GM20000 (cell line): ENCODE results near the gene GPX7.

ENCODE experiments used
- DNase-seq: peaks from one replicate; pipeline ENCODE4 v3.0.0; 2012; ENCODE audit warnings: low spot score
- CTCF ChIP-seq: IDR thresholded peaks from 2 replicates; pipeline ENCODE4 v1.5.1; 2012; ENCODE audit warnings: mild to moderate bottlenecking, control low read depth; ENCODE audit errors: extremely low read depth, missing control alignments

GPX7 gene

GRCh38 chr1:52588535-52588934 is 13.6 kb upstream of the GPX7 start:
- TF ChIP-seq CTCF: no peak
- no peak for DNase-seq

GRCh38 chr1:52590266-52590665 is 11.9 kb upstream of the GPX7 start:
- DNase-seq: no peak
- no peak for TF ChIP-seq CTCF

GRCh38 chr1:52592637-52593323 is 9.4 kb upstream of the GPX7 start:
- DNase-seq: no peak
- TF ChIP-seq CTCF: no peak

GRCh38 chr1:52593495-52593894 is 8.7 kb upstream of the GPX7 start:
- no peak for TF ChIP-seq CTCF
- no peak for DNase-seq

GRCh38 chr1:52595061-52595460 is 7.1 kb upstream of the GPX7 start:
- TF ChIP-seq CTCF: no peak
- DNase-seq: no peak

GRCh38 chr1:52597912-52598311 is 4.3 kb upstream of the GPX7 start:
- DNase-seq: no peak
- TF ChIP-seq CTCF: no peak

GRCh38 chr1:52598729-52599128 is 3.4 kb upstream of the GPX7 start:
- no peak for TF ChIP-seq CTCF
- no peak for DNase-seq
